Loucy (cell line): ENCODE data around the gene REXO2.

Source experiments
- EZH2phosphoT487 ChIP-seq: fragments of 200-600 bp; IDR thresholded peaks from 2 replicates; pipeline ENCODE4 v1.6.1; 2018; ENCODE audit warnings: antibody characterized with exemption, mild to moderate bottlenecking, moderate library complexity, borderline replicate concordance
- TF ChIP-seq, protein P1 (sequence below): fragments of 200-600 bp; sonication (generic); conservative IDR thresholded peaks from 2 replicates; pipeline ENCODE4 v1.5.1; 2014; ENCODE audit warnings: mild to moderate bottlenecking, antibody characterized with exemption, low read length

DNA sequence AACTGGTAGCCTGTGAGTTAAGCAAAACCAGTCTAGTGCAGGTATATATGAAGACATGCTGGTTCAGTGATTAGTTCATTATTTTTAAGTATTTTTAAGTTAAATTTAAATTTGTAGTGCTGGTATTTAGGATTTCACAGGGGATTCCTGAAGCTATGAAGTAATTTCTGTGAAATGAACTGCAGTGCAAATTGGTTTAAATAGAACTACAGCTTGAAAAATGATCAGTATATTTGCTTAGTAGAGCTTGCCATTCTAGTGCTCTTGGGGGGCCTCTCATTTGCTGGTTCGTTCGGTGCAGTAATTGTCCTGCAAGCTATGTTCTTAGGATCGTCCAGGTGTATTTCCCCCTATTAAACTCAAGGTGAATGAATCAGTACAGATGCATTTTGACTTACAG is 13.1 kb downstream of the REXO2 start:
- TF ChIP-seq, protein P1, sequence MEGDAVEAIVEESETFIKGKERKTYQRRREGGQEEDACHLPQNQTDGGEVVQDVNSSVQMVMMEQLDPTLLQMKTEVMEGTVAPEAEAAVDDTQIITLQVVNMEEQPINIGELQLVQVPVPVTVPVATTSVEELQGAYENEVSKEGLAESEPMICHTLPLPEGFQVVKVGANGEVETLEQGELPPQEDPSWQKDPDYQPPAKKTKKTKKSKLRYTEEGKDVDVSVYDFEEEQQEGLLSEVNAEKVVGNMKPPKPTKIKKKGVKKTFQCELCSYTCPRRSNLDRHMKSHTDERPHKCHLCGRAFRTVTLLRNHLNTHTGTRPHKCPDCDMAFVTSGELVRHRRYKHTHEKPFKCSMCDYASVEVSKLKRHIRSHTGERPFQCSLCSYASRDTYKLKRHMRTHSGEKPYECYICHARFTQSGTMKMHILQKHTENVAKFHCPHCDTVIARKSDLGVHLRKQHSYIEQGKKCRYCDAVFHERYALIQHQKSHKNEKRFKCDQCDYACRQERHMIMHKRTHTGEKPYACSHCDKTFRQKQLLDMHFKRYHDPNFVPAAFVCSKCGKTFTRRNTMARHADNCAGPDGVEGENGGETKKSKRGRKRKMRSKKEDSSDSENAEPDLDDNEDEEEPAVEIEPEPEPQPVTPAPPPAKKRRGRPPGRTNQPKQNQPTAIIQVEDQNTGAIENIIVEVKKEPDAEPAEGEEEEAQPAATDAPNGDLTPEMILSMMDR: no peak
- no peak for TF ChIP-seq EZH2phosphoT487
